Measurements from ENCODE around the gene TP63.

The TP63 gene

GRCh38 chr3:189944285-189945145 is 313.3 kb downstream of the TP63 start:
- CTCF ChIA-PET: interaction anchor here (0.7 to 2.7 kb wide), 2 partner anchors 17 to 672 kb away, joined by 3 to 8 read pairs; no protein-coding TSS in a partner anchor
- no peak overlapping the region for H3K4me3 Mint-ChIP-seq
- peaks cover 4% of the 10 kb centered on the region for H3K4me1 Mint-ChIP-seq
- no peaks in the 10 kb centered on the region for H3K9me3 Mint-ChIP-seq
- no peaks in the 10 kb centered on the region for H3K36me3 Mint-ChIP-seq
- H3K27ac Mint-ChIP-seq: no peak overlapping the region
- H3K27me3 Mint-ChIP-seq: no peaks in the 10 kb centered on the region
- DNase-seq: no peak

DNA sequence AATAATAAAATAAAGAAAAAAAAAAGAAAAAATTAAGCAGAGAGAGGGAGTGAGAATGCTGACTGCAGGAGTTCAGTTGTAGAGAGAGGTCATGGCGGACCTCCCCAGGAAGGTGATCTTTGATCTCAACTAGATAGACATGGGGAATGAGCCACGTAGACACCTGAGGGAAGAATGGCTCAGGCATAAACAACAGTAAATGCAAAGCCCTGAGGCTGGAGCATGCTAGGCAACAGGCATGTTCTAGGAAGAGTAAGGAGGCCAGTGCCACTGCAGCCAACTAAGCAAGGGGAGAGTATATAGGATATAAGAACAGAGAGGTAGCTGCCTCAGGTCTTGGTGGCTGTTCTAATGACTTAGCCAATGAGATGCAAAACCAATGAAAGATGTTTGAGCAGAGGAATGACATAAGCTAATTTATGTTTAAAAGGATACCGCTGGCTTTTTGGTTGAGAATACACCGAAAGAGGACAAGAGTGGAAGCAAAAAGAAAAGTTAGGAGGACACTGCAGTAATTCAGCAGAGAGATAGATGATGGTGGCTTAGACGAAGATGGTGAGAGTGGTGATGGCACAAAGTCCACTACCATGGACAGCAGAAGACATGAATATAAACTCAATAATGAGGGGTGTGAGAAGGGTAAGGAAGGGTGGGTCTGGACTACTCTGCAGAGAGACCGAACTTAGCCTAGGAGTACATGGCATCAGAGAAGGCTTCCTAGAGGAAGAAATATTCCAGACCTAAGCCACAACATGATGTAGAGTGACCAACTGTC is 314.9 kb downstream of the TP63 start:
- Mint-ChIP-seq H3K27ac (no peak overlapping the region), H3K4me1 (peaks cover 4% of the 10 kb centered on the region), H3K4me3 (no peak overlapping the region), H3K36me3 (no peaks in the 10 kb centered on the region), H3K9me3 (no peaks in the 10 kb centered on the region), H3K27me3 (peaks cover 5% of the 10 kb centered on the region)
- no peak for DNase-seq
- CTCF ChIA-PET: interaction anchor here (0.8 to 6.4 kb wide), 2 partner anchors 15 to 676 kb away, joined by 3 to 107 read pairs; no protein-coding TSS in a partner anchor
